ENCODE data around the gene RAB20.

Gene RAB20

DNA sequence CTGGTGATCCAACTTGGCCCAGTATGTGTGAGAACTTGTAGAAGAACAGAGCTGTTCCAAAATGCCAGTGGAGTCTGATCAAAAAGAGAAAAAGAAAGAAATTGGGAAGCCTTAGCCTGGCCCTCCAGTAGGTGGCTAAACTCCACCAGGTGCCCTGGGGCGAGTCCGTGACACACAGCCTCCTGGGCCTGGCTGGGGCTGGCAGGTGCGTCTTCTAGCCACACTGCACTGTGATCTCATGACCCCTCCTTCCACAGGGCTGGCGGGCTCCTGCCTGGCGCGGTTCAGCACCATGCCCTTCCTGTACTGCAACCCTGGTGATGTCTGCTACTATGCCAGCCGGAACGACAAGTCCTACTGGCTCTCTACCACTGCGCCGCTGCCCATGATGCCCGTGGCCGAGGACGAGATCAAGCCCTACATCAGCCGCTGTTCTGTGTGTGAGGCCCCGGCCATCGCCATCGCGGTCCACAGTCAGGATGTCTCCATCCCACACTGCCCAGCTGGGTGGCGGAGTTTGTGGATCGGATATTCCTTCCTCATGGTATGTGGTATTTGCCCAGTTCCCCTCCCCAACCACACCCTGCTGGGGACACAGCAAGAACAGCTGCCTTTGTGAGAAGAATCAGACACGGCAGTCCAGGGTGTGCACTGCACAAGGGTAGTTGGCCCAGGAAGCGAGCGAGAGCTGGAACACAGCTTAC is 53.7 kb downstream of the RAB20 start (continued):
- TF ChIP-seq PATZ1 (CRISPR knock-in tag; IDR thresholded peaks at IDR 0.05; ENCODE audit: borderline replicate concordance): no peak

GRCh38 chr13:110506859-110507566 is 54.5 kb downstream of the RAB20 start:
- no peak for ATAC-seq
- TF ChIP-seq CSDC2 (CRISPR knock-in tag; IDR thresholded peaks at IDR 0.05) (no peak), PPARA (CRISPR knock-in tag; IDR thresholded peaks at IDR 0.05; ENCODE audit: borderline replicate concordance) (no peak), TOX (CRISPR knock-in tag; IDR thresholded peaks at IDR 0.05; ENCODE audit: borderline replicate concordance) (no peak), ARNTL (CRISPR knock-in tag; IDR thresholded peaks at IDR 0.05; ENCODE audit: borderline replicate concordance, low read depth) (no peak), ESRRG (CRISPR knock-in tag; IDR thresholded peaks at IDR 0.05) (no peak), GLIS3 (CRISPR knock-in tag; IDR thresholded peaks at IDR 0.05) (no peak), ZFP30 (CRISPR knock-in tag; IDR thresholded peaks at IDR 0.05) (no peak), PATZ1 (CRISPR knock-in tag; IDR thresholded peaks at IDR 0.05; ENCODE audit: borderline replicate concordance) (no peak), OSR1 (CRISPR knock-in tag; IDR thresholded peaks at IDR 0.05) (no peak), BACH2 (CRISPR knock-in tag; IDR thresholded peaks at IDR 0.05; ENCODE audit: borderline replicate concordance) (no peak), POU6F1 (CRISPR knock-in tag; IDR thresholded peaks at IDR 0.05; ENCODE audit: borderline replicate concordance, low read depth) (no peak)
- TF ChIP-seq, protein P1, sequence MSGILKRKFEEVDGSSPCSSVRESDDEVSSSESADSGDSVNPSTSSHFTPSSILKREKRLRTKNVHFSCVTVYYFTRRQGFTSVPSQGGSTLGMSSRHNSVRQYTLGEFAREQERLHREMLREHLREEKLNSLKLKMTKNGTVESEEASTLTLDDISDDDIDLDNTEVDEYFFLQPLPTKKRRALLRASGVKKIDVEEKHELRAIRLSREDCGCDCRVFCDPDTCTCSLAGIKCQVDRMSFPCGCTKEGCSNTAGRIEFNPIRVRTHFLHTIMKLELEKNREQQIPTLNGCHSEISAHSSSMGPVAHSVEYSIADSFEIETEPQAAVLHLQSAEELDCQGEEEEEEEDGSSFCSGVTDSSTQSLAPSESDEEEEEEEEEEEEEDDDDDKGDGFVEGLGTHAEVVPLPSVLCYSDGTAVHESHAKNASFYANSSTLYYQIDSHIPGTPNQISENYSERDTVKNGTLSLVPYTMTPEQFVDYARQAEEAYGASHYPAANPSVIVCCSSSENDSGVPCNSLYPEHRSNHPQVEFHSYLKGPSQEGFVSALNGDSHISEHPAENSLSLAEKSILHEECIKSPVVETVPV (CRISPR knock-in tag; IDR thresholded peaks at IDR 0.05): no peak
- TF ChIP-seq, protein P2, sequence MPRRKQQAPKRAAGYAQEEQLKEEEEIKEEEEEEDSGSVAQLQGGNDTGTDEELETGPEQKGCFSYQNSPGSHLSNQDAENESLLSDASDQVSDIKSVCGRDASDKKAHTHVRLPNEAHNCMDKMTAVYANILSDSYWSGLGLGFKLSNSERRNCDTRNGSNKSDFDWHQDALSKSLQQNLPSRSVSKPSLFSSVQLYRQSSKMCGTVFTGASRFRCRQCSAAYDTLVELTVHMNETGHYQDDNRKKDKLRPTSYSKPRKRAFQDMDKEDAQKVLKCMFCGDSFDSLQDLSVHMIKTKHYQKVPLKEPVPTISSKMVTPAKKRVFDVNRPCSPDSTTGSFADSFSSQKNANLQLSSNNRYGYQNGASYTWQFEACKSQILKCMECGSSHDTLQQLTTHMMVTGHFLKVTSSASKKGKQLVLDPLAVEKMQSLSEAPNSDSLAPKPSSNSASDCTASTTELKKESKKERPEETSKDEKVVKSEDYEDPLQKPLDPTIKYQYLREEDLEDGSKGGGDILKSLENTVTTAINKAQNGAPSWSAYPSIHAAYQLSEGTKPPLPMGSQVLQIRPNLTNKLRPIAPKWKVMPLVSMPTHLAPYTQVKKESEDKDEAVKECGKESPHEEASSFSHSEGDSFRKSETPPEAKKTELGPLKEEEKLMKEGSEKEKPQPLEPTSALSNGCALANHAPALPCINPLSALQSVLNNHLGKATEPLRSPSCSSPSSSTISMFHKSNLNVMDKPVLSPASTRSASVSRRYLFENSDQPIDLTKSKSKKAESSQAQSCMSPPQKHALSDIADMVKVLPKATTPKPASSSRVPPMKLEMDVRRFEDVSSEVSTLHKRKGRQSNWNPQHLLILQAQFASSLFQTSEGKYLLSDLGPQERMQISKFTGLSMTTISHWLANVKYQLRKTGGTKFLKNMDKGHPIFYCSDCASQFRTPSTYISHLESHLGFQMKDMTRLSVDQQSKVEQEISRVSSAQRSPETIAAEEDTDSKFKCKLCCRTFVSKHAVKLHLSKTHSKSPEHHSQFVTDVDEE (CRISPR knock-in tag; IDR thresholded peaks at IDR 0.05): no peak

- no peak for TF ChIP-seq SNAI2 (CRISPR knock-in tag; IDR thresholded peaks at IDR 0.05)
- TF ChIP-seq ZC3H10 (CRISPR knock-in tag; IDR thresholded peaks at IDR 0.05): no peak
- TF ChIP-seq, protein P3, sequence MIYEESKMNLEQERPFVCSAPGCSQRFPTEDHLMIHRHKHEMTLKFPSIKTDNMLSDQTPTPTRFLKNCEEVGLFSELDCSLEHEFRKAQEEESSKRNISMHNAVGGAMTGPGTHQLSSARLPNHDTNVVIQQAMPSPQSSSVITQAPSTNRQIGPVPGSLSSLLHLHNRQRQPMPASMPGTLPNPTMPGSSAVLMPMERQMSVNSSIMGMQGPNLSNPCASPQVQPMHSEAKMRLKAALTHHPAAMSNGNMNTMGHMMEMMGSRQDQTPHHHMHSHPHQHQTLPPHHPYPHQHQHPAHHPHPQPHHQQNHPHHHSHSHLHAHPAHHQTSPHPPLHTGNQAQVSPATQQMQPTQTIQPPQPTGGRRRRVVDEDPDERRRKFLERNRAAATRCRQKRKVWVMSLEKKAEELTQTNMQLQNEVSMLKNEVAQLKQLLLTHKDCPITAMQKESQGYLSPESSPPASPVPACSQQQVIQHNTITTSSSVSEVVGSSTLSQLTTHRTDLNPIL (CRISPR knock-in tag; IDR thresholded peaks at IDR 0.05; ENCODE audit: low read depth): no peak
- no peak for TF ChIP-seq ZFP3 (CRISPR knock-in tag; IDR thresholded peaks at IDR 0.05)
- TF ChIP-seq ARNTL (CRISPR knock-in tag; IDR thresholded peaks at IDR 0.05; ENCODE audit: borderline replicate concordance, low read depth): no peak
- TF ChIP-seq ZNF565 (CRISPR knock-in tag; conservative IDR thresholded peaks at IDR 0.05; ENCODE audit: low read depth): no peak
- no peak for ATAC-seq
Measured at GRCh38 chr13:110506396-110506795, 55.1 kb downstream of the RAB20 start.
